Keratinocyte (primary cell): ENCODE data around the gene AIP.

Experiments
- CTCF ChIP-seq, 3 experiments: IDR thresholded peaks in 1 of 3; conservative IDR thresholded peaks in 1 of 3; optimal IDR thresholded peaks in 1 of 3; 2 replicates in 2 of 3; 3 replicates in 1 of 3; pipeline versions ENCODE3 to v1.5.1; 2011; ENCODE audit warnings: low read length in 3 of 3, mild to moderate bottlenecking in 3 of 3, moderate library complexity in 2 of 3, control low read depth in 1 of 3, inconsistent platforms in 1 of 3; ENCODE audit not compliant: insufficient read depth in 2 of 3; ENCODE audit errors: extremely low read depth in 1 of 3
- EZH2 ChIP-seq: IDR thresholded peaks from one replicate; pipeline ENCODE4 v1.6.1; 2012; ENCODE audit warnings: inconsistent platforms, mild to moderate bottlenecking, low read length, moderate library complexity

GRCh38 chr11:67522844-67523555 lies 40.2 kb downstream of the AIP start, which contains the start of gene CABP2:
- TF ChIP-seq CTCF (optimal IDR thresholded peaks at IDR 0.05 in 1 of 3, IDR thresholded peaks at IDR 0.05 in 1 of 3, conservative IDR thresholded peaks at IDR 0.05 in 1 of 3; ENCODE audit: extremely low read depth in 1 of 3, insufficient read depth in 2 of 3, low read length in 3 of 3) (no peak), EZH2 (no peak)
